Inflammatory macrophage (primary cell): ENCODE data around the gene KCNMA1.

Experiments used
- DNase-seq, 2 donors: peaks; one replicate each; pipeline ENCODE4 v3.0.0-alpha.2; 2020 to 2022

Gene KCNMA1

DNA sequence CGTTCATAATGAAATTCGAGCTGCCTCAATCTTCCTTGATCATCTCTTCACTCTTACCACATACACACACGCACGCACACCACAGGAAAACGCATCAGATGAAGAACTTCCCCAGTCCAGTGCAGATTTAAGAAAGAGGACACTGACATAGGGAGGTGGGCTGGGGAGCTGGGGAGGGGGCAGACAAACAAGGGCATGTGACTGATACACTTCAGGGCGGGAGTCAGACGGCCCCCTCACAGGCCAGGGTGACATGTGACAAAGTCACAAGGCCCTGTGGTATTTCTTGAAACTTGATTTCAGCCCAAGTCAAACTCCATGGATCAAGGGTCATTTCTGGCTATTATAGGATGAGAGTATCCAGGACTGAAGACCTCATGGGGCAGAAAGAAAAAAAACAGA is 82.6 kb downstream of the KCNMA1 start:
- peak; percentile 89 to 96 for DNase-seq

DNA sequence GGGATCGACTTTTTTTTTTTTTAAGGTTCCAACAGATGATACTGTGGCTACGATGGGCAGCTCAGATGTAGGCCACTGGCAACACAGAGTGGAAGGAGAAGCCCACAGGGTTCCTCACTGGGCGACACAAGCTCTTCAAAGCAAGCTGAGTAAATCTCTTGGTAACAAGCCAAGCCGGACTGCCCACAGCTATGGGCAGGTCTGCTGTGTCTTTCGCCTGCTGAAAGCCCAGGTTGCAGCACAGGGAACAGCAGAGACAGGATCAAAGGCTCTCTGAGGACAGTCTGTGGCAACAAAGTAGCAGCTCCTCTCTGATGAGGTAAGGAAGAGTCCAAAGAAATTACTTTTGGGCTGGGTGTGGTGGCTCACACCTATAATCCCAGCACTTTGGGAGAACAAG is 83.6 kb downstream of the KCNMA1 start:
- peak; percentile 10 to 74 for DNase-seq

DNA sequence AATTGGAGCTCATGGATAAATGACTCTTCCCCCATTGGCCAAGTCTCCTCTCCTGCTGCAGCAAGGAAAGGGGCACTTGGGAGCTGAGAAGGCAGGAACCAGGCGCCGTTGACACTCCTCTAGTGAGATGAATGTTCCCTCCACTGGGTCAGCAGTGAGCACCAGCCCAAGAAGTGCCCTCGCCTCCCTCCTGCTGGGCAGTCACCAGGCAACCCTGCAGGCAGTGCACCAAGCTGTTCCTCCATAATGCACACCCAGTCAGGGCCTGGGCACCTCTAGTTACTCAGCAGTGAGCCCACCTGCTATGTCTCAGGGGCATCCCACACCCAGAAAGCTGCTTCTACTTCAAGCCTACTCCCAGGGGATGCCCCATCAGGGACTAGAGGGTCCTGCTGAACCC is 84.3 kb downstream of the KCNMA1 start:
- DNase-seq, result no peak

DNA sequence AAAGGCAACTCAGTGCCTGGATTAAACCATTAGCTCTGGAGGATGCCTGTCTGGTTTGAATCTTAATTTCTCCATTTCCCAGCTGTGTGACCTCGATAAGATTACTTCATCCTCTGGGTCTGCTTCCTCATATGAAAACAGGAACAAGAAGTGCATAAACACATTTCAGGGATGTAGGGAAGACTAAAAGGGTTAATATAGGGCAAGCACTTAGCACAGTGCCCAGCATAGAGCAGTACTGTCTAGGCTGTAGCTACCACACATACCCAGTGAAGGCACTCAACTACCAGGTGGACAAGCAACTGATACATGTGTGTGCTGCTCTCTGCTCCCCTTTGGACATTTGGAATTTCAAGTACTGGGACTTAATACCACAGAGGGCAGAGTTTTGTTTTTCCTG is 85.4 kb downstream of the KCNMA1 start:
- peak; percentile 79 to 83 for DNase-seq

DNA sequence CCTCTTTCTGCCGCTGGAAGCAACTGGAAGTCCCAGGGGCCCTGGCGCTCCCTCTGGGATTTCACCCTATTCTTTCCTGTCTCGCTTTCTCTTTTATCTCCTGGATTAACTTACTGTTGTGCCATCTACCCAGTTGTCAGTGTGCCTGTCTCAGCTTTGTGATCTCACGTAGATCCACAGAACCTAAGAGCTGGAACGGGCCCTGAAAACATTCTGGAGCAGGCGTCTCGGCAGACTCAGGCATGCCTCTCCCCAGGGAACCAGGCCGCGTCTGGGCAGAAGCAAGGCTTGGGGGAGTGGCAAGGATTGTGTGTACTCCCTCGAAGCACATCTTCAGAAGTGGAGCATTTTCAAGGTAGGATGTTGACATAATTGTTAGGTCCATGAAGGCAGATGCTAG is 87.2 kb downstream of the KCNMA1 start:
- DNase-seq, result no peak

DNA sequence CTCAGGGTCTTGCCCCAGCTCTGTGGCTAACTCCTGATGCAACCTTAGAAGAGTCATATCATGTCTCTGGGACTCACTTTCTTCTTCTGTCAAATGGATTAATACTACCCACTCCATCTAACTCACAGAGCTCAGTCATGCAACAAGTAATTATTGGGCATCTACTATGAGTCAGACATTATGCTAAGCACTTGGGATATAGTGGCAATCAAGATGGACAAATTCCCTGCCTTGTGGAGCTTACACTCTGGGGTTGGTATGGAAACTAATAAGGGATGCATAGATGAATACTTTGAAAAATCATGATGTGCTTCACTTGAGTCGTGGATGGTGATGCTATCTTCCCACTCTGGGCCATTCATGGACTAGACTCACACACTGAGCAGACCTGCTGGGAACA is 88.9 kb downstream of the KCNMA1 start:
- no peak for DNase-seq

DNA sequence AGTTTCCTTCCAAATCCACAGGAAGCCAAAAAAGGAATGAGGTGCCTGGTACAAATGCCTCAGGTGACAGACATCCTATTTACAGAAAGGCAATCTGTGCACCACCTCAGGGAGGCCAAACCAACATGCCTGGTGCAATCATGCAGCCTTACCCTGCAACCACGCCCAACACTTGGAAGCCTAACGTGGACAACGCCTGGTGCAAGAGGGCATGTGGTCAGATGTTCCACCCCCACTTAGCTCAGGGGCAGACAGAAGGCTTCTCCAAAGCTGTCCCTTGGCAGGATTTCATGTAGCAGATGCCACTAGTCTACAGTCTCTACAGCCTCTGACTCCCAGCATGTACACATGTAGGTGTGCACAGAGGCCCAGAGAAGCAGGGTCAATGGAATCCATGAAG is 89.5 kb downstream of the KCNMA1 start:
- DNase-seq, result peak; percentile 63 to 87

DNA sequence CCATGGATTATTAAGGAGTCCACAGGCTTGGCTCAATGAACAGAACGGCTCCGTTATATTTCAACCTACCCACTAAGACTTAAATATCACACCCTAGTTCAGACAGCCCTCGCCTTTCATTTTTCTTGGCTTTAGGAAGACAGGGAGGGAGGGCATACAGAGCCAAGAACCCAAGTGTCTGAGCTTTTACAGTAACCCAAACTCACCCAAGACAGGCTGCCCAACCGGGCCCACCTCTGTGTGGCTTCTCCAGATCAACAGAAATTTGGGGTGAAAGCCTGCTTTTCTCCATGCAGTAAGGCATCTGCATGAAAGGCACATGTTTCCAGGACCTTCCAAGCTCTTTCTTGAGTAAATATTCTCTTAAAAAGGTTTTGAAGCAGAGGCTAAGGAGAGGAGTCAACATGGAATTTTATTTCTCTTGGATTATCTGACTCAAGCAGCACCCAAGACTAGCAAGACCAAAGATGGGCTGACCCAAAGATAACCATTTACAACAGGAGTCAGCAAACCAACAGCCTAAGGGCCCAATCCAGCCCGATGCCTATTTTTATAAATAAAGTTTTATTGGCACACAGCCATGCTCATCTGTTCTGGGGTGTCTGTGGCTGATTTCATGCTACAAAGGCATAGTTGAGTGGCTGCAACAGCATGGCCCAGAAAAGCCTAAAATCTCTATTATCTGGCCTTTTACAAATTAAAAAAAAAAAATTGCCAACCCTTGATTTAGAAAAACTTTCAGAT is 90.1 kb downstream of the KCNMA1 start:
- DNase-seq, result no peak

DNA sequence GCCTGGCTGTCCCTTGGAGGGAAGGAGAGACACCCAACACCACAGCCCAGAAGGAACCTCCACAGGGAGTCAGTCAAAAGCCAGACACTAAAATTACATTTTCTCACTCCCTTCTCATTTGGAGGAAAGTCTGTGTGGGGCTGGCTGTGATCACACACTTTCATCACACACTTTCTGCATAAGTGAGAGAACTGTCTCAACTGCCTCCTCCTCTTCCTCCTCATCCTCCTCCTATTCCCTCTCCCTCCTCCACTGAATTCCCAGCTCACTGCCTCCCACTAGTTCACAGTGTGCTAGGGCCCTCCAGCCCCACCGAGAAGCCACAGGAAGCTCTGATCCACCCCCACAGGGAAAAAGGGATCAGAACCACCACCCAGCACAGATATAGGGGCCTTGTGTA is 91.6 kb downstream of the KCNMA1 start:
- DNase-seq, result no peak

DNA sequence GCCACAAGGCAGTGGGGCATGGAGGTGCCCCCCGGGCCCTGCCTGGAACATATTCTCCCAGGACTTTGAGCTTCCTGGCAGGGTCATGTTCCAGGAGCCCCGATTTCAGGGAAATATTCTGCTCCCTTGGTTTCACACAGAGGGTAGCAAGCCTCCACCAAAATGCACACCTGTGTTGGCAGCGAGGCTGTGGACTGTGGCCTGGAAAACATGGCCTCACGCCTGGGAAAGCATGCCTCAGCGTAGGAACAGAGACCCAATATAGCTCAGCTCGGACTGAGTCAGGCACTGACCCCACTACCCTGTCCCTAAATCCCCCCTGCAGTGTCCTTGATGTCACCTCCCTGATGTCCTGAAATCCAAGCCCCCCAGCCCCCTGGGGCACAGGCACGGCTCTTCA is 92.0 kb downstream of the KCNMA1 start:
- no peak for DNase-seq

DNA sequence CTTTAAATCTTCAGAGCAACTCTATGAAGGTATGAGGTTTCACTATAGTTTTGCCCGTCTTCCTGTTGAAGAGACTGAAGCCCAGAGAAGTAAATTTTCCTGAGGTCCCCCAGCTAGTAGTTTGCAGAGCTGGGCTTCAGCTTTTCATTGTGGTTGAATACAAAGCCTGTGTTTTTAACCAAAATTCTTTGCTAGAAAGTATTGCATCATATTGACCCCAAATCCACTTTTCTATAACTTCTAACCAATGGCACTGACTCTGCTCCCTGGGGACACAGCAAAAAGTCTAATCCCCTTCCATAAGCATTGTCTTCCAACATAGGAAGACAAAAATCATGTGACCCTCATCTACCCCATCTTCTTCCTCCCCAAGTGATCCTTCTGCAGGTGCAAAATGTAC is 93.0 kb downstream of the KCNMA1 start:
- DNase-seq, result no peak

DNA sequence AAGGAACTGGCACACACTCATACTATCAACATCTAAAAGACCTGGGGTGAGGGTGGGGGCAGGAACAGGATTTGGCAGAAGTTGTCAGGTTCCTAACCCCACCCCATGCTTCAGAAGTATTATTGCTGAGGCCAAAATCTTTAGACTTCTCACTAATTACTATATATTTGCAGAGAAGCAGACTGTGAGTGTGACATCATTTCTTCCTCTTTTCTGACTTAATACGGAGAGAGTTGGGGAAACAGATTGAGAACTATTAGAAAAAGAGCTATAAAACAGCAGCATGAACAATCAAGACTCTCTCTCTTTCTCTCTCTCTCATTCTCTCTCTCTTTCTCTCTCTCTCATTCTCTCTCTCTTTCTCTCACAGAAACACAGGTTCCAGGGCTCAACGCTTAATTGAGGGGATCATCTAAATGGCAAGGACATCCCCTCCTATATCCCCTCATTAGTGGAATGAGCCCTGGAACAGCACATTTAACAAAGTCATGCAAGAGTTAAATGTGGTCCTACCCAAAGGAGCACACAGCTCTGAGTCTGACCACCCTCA is 94.8 kb downstream of the KCNMA1 start:
- peak; percentile 29 to 64 for DNase-seq

DNA sequence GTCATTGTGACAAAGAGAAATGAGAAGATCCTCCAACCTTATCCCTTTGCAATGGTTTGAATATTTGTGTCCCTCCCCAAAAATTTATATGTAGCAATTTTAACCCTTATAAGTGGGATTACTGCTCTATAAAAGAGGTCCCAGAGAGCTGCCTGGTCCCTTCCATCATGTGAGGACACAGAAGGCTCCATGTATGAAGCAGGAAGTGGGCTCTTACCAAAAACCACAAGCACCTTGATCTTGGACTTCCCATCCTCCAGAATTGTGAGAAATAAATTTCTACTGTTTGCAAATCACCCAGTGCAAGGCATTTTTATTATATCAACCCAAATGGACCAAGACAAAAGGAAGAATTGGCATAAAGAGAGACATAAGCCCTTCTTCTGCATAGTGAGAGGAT is 95.7 kb downstream of the KCNMA1 start:
- DNase-seq, result no peak

DNA sequence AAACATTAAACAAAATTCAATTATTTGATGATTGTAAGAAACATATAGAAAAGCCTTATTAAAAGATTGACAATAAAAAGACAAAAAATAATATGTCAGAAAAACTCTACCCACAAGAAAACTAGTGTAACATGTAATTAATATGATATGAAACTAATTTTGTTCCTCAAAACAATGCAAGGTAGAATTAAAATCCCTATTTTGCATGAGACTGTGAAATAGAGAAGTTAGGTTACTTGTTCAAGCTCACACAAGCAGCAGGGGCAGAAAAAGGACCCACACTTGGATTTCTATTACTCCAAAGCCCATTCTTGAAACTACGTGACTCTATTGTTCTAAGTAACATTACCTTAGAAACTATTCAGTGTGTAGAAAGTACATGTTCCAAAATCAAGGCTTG is 96.4 kb downstream of the KCNMA1 start:
- peak in 1 of 2 donors; percentile 42 for DNase-seq

DNA sequence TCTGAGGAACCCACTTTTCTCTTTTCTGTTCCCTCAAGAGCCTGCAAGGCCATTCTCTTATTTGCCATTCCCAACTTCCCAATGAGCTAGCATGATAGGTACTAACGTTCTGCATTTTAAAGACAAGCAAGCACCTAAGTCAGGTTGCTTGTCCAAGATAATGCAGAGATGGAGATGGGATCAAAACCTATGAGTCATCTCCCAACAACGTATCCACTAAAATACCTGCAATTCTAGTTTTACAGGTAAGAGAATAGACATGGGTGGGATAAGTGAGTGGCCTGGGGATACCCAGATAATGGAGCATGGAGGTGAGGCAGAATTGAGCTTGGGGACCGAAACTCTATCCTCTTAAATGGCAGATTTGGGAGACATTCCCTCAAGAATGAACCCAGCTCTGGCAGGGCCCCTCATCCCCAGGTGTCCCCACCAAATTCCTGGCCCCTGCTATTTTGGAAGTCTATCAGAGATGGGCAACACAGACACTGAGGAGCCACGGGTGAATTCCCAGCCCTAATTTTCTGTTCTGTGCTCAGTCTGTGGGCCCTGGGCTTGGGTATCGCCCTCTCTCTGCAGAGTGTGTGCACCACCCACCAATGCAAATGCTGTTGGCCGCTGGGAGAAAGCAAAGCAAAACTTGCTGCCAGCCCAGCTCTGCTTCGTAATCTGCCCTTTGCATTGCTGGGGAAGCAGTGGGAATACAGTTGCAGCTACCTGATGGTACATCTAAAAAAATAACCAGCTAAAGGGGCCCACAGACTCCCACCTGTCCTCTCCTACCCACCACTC is 98.3 kb downstream of the KCNMA1 start:
- no peak for DNase-seq

DNA sequence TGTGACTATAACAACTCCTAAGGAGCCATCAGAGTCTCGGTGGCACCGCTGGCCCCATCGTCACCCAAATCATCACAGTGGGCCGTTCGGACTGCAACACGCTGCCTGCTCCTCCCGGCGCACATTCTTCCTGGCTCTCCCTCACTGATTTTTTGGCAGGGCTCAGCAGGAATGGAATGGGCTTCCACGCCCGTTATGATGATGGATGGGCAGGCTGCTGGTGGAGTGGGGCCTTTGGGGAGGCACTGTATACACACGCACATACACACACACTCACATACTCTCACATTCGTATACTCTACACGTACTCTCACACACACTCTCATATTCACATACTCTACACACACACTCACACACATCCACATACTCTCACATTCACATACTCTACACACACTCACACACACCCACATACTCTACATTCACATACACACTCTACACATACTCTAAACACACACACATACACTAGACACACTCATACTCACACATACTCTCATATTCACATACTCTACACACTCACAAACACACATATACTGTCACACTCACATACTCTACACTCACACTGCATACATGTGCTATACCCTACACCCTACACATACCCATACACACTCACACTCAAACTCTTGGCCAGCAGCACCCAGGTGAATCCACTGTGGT is 99.8 kb downstream of the KCNMA1 start:
- no peak for DNase-seq

DNA sequence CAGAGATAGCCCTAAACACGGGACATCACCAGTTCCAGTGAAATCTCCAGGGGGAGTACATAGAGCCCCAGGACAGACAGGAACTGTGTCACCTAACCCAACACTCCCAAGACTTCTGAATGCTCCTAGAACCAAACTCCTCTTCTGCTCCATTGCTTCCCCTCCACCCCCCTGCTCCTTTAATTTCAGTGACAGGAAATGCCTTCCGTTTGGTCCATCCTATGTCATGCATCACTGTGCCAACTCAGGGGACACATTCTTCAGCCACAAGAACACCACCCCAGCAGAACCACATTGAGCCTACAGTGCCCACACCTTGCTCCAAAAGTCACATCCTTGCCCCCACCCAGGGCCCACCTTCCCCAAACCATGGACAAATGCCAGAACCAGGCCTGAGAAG is 100.5 kb downstream of the KCNMA1 start:
- no peak for DNase-seq

DNA sequence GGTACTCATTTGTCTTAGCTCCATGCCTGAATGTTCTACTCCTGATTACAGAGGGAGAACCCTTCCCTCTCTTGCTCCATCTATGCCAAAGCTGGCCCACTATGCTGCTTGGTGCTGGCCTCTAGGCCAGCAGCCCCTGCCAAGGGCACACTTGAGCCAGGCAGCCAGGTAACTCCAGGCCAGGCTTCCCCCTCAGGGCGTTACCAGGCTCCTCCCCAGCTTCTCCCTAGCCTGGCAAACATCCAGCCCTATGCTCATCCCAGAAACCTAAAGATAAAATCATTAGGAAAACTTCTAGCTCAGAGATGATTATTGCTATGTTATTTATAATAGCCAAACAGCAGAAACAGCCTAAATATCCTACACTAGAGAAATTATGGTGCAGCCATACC is 103.7 kb downstream of the KCNMA1 start:
- no peak for DNase-seq

DNA sequence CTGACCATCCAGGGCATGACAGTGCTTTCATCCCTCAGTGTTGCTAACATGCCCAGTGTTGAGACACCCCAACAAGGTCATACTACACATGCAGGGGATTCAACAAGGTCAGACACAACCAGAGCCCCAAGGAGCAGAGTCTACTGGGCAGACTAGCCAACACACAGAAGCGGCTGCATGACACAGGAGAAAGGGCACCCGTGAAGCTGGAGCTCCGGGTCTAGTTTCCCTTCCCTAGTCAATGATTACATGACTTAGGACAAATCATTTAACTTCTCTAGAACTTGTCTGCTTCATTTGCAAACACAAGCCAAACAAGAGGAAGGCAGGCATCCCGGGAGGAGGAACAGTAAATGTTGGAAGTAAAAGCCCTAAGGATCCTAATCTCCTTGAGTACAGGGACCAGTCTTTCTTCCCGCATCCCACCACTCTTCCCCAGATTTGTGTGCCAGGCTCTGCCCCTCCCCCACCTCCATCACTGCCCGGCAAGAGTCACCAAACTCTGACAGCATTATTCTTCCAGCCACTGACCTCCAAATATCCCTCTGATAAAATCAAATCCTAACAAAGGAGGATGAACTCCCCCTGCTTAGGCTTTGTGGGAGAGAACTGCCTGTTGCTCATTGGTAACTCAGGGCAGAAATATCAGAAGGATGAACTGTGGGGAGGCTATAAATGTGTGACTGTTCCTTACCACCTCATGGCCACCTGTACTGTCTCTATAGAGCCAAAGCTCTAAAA is 104.3 kb downstream of the KCNMA1 start:
- DNase-seq, result peak; percentile 28 to 62

DNA sequence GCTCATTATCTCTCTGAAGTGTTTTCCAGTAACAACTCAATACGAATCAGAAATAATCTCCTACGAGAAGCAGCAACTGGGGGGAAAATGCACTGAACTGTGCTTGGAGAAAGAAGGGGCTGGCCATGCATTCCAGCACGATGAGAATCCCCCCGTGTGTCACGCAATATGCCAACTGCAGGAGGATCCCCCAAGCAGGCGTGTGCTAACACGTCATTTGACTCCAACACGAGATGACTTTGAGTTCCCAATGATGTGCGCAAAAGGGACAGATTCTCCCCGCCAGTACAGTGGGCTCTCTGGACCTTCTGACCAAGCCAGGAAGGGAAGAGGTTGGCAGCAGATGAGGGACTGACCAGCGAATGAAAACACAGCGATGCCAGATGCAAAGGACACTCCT is 105.5 kb downstream of the KCNMA1 start:
- DNase-seq, result no peak

DNA sequence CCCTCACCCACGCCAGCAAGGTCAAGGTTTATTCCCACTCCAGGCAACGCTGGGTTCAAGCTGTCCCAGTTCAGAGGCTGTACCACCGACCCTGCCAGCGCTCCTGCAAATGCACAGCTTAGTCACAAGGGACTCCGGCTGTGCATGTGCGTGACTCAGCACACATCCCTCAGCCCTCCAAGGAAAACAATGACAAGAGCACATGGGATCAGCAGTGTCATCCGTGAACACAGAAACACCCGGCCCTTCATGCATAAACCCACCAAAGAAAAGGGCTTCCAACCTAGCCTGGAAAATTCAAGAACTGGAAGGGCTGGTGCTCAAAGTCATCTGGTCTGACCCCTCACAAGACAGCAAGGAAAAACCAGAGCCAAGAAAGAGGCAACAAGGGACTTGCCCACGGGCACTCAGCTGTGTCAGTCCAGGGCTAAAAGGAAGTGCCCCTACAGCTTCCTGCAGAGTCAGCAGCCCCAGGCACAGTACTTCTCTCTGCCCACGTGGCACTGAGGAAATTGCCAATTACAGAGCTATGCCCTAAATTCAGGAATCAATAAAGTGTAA is 106.1 kb downstream of the KCNMA1 start:
- peak; percentile 77 to 89 for DNase-seq

DNA sequence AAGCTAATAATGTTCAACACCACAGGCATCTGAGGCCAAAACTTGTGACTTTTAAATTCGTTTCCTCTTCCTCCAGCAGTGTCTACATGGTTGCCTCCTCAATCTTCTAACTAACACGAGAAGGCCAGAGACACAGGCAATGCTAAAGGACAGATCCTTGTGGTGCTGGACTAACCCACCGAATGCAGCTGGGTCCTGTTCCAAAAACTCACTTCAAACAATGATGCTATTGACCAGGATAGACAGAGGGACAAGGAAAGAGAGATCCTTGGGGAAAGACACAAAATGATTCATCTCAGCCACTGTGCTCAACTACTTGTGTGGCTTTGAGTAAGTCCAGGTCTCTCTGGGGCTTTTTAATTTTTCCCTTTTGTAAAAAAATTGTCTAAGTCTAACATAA is 107.6 kb downstream of the KCNMA1 start:
- DNase-seq, result no peak
